Fibroblast of pulmonary artery (primary cell): ENCODE results near the gene PIEZO2.
"Not testable (repeated sequence)": the region's sequence is repeated elsewhere in the genome, so short reads cannot be mapped to it uniquely, and the experiment has no call there.

Experiments
- DNase-seq: peaks from one replicate; pipeline ENCODE4 v3.0.0-alpha.2; 2010; ENCODE audit warnings: low read depth
- H3K4me3 ChIP-seq: replicated peaks from 2 replicates; pipeline ENCODE4 v1.5.1; 2011; ENCODE audit warnings: low read depth, mild to moderate bottlenecking, control low read depth, low read length, moderate library complexity
- CTCF ChIP-seq: IDR thresholded peaks from 2 replicates; pipeline ENCODE4 v1.5.1; 2011; ENCODE audit warnings: mild to moderate bottlenecking, control low read depth, low read length, inconsistent platforms; ENCODE audit errors: missing control alignments

The PIEZO2 gene

GRCh38 chr18:10939822-10940221, 209.5 kb downstream of the PIEZO2 start:
- TF ChIP-seq CTCF = no peak
- DNase-seq = no peak
- H3K4me3 ChIP-seq = no peak overlapping the region

DNA sequence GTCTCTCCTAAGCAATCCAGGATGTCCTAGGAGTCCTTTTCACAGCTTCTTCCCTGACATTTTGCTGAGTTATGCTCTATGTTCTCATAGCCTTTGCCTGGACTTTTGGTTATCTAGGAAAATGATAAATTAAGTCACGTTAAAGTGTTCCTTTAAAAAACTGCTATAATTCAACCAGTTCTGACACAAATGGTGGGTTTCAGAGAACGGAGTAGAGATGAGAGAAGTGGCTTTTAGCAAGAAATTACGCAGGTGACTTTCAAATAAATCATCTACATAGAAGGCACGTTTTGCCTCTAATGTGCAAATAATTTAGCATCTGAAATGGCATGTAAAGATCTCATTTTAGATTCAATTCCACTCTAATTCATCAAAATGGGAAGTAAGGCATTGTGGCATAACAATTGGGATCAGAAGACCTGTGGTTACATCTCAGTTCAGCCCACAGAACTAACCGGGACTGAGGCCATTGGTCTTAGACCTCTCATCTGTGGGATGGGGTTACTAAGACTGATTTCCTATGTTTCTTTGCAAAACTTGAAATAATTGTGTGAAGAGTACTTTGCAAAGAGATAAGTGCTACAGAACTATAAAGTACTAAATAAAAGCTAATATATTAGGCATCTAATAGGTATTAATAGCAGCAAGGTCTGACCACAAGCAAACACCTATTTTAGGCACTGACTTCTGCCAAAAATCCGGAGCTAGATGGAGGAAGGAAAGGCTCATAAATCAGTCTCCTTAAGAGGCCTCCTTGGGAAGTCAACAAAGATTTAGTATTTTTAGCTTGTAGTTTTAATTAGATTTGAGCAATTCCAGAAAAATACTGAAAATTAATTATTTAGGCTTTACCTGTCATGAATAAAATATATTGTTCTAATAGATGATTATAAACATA, 211.4 kb downstream of the PIEZO2 start:
- H3K4me3 ChIP-seq = no peak overlapping the region
- TF ChIP-seq CTCF = no peak
- no peak for DNase-seq

DNA sequence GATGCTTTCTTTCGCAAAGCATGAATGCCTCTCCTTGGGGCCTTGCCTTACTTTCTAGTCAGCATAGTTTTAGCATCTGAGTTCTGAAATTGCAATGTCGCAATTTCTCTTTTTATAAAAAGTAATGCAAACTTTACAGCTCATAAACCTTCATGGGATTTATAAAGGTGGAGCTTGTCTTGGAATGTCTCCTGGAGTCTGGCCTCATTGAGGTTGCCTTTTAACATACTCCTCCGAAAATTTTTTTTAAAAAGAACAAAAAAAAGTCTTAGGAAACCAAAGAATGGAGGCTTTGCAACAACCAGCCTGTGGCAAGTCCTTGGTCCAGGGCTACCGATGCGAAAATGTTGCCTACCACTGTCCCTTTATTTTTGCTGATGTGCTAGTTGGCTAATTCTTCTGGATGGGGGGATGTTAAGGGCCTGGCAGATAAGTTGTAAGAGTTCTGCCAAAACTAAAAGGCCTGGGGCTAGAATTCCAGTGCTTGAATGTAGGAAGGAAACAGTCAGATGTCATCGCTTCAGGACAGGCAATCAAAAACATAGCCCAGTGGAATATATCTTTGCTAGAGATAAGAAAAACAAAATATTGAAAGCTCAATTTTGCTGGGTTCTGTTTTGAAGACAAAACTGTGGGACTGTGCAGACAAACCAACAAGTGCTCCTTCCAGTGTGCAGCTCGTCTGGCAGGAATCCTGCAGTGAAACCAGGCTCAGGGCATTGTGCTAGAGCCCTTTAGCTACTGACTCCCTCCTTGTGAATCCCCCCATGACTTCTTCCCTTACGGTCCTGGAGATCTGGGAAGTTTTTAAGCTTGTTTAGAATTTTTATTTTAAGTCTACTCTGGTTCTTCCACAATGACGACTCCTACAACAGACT, 213.0 kb downstream of the PIEZO2 start:
- TF ChIP-seq CTCF = no peak
- no peak overlapping the region for H3K4me3 ChIP-seq
- peak; percentile 75 for DNase-seq

- no peak overlapping the region for H3K4me3 ChIP-seq
- DNase-seq = no peak
- no peak for TF ChIP-seq CTCF
Observed at GRCh38 chr18:10935588-10935987, 213.8 kb downstream of the PIEZO2 start.

- DNase-seq, H3K4me3 ChIP-seq: not testable (repeated sequence)
Observed at GRCh38 chr18:10933648-10934047, 215.7 kb downstream of the PIEZO2 start.

DNA sequence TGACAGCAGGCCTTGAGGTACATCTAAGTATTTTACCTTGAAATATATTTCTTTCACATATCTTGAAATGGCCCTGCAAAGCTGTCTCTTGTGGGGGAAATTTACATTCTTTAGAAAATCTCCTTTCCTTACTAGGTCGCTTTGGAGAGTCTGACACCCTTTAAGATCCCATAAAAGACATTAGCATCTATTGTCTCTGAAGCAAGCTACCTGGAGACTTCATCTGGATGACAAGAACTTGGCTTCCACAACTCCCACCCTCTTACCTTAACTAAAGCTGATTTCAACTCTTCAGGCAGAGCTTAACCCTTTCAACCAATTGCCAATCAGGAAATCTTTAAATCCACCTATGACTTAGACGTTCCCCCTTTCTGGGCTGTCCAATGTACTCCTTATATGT, 219.3 kb downstream of the PIEZO2 start:
- DNase-seq = no peak
- H3K4me3 ChIP-seq = no peak overlapping the region
- no peak for TF ChIP-seq CTCF

DNA sequence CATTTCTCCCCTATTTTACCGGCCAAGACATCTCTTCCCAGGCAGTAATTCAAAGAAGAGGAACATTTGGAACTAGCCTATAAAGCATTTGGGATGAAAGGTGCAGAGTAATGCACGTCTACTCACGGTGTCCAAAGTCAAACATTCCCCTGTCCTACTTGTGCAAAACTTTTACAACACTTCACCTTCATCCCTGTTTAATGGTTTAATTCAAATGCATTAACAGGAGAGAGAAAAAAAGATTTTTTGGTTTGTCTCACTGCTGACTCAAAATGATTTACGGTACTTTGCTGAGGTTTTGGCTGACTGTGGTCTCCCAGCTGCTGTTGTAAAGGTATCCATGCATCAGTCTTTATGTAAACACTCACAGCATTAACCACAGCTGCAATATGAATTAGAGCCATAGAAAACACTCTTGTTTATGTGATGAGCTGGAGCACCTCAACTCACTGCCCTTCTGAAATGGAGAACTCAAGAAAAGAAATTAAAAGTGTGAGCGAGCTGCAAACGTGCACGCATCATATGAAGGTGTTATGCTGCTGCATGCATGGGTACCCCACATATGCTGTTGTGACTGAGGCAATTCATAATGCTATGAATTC, 220.5 kb downstream of the PIEZO2 start:
- no peak for TF ChIP-seq CTCF
- no peak overlapping the region for H3K4me3 ChIP-seq
- peak; percentile 39 for DNase-seq
